ENCODE results near the gene PACSIN2.
"Not testable (repeated sequence)": the region's sequence is repeated elsewhere in the genome, so short reads cannot be mapped to it uniquely, and the experiment has no call there.

The PACSIN2 gene

GRCh38 chr22:42961810-42962209 is 53.1 kb downstream of the PACSIN2 start:
- no peaks in the 10 kb centered on the region for H3K36me3 ChIP-seq (ENCODE audit: control insufficient read depth in 1 of 2, insufficient read depth in 2 of 2, low read length in 2 of 2)
- H3K27ac ChIP-seq (ENCODE audit: low read length) = peak overlapping the region; percentile 34

GRCh38 chr22:42961400-42961690 is 53.6 kb downstream of the PACSIN2 start:
- H3K27me3 ChIP-seq (ENCODE audit: low read depth, low read length); H3K9me3 ChIP-seq (ENCODE audit: control insufficient read depth in 1 of 2, low read length in 2 of 2); H3K27ac ChIP-seq (ENCODE audit: low read length); H3K36me3 ChIP-seq (ENCODE audit: control insufficient read depth in 1 of 2, insufficient read depth in 2 of 2, low read length in 2 of 2); H3K4me3 ChIP-seq (ENCODE audit: low read depth in 1 of 2, low read length in 2 of 2): not testable (repeated sequence)
- peaks cover 30 to 58% of the 10 kb centered on the region in 2 donors for H3K4me1 ChIP-seq (ENCODE audit: control insufficient read depth in 1 of 2, insufficient read depth in 2 of 2, low read length in 2 of 2)

More at GRCh38 chr22:42961810-42962209, 53.1 kb downstream of the PACSIN2 start:
- peaks cover 30 to 61% of the 10 kb centered on the region in 2 donors for H3K4me1 ChIP-seq (ENCODE audit: control insufficient read depth in 1 of 2, insufficient read depth in 2 of 2, low read length in 2 of 2)
- H3K4me3 ChIP-seq (ENCODE audit: low read depth in 1 of 2, low read length in 2 of 2) = no peak overlapping the region
- no peaks in the 10 kb centered on the region for H3K27me3 ChIP-seq (ENCODE audit: low read depth, low read length)
- H3K9me3 ChIP-seq (ENCODE audit: control insufficient read depth in 1 of 2, low read length in 2 of 2) = no peaks in the 10 kb centered on the region

- Histone ChIP-seq H3K27ac (ENCODE audit: low read length) (peak overlapping the region; percentile 59), H3K9me3 (ENCODE audit: control insufficient read depth in 1 of 2, low read length in 2 of 2) (no peaks in the 10 kb centered on the region), H3K36me3 (ENCODE audit: control insufficient read depth in 1 of 2, insufficient read depth in 2 of 2, low read length in 2 of 2) (no peaks in the 10 kb centered on the region), H3K4me1 (ENCODE audit: control insufficient read depth in 1 of 2, insufficient read depth in 2 of 2, low read length in 2 of 2) (peaks cover 30 to 54% of the 10 kb centered on the region in 2 donors), H3K27me3 (ENCODE audit: low read depth, low read length) (no peaks in the 10 kb centered on the region), H3K4me3 (ENCODE audit: low read depth in 1 of 2, low read length in 2 of 2) (peak overlapping the region in 1 of 2 donors; percentile 4)
Observed at GRCh38 chr22:42960531-42961399, 54.2 kb downstream of the PACSIN2 start.

GRCh38 chr22:42959576-42960509 is 55.1 kb downstream of the PACSIN2 start:
- Histone ChIP-seq H3K27me3 (ENCODE audit: low read depth, low read length) (no peaks in the 10 kb centered on the region), H3K4me1 (ENCODE audit: control insufficient read depth in 1 of 2, insufficient read depth in 2 of 2, low read length in 2 of 2) (peaks cover 30 to 47% of the 10 kb centered on the region in 2 donors), H3K9me3 (ENCODE audit: control insufficient read depth in 1 of 2, low read length in 2 of 2) (no peaks in the 10 kb centered on the region), H3K4me3 (ENCODE audit: low read depth in 1 of 2, low read length in 2 of 2) (peak overlapping the region; percentile 7 to 45), H3K36me3 (ENCODE audit: control insufficient read depth in 1 of 2, insufficient read depth in 2 of 2, low read length in 2 of 2) (no peaks in the 10 kb centered on the region), H3K27ac (ENCODE audit: low read length) (peak overlapping the region; percentile 59)

GRCh38 chr22:42958937-42959336 is 56.0 kb downstream of the PACSIN2 start:
- Histone ChIP-seq H3K4me1 (ENCODE audit: control insufficient read depth in 1 of 2, insufficient read depth in 2 of 2, low read length in 2 of 2) (peaks cover 30 to 44% of the 10 kb centered on the region in 2 donors), H3K4me3 (ENCODE audit: low read depth in 1 of 2, low read length in 2 of 2) (peak overlapping the region; percentile 7 to 45)

GRCh38 chr22:42957958-42958357 is 57.0 kb downstream of the PACSIN2 start:
- no peaks in the 10 kb centered on the region for H3K9me3 ChIP-seq (ENCODE audit: control insufficient read depth in 1 of 2, low read length in 2 of 2)
- H3K36me3 ChIP-seq (ENCODE audit: control insufficient read depth in 1 of 2, insufficient read depth in 2 of 2, low read length in 2 of 2) = no peaks in the 10 kb centered on the region
- peaks cover 30 to 40% of the 10 kb centered on the region in 2 donors for H3K4me1 ChIP-seq (ENCODE audit: control insufficient read depth in 1 of 2, insufficient read depth in 2 of 2, low read length in 2 of 2)
- peak overlapping the region; percentile 48 for H3K27ac ChIP-seq (ENCODE audit: low read length)
- no peaks in the 10 kb centered on the region for H3K27me3 ChIP-seq (ENCODE audit: low read depth, low read length)
- H3K4me3 ChIP-seq (ENCODE audit: low read depth in 1 of 2, low read length in 2 of 2) = peak overlapping the region in 1 of 2 donors; percentile 18

More at GRCh38 chr22:42958937-42959336, 56.0 kb downstream of the PACSIN2 start:
- H3K27me3 ChIP-seq (ENCODE audit: low read depth, low read length) = no peaks in the 10 kb centered on the region
- no peaks in the 10 kb centered on the region for H3K36me3 ChIP-seq (ENCODE audit: control insufficient read depth in 1 of 2, insufficient read depth in 2 of 2, low read length in 2 of 2)
- peak overlapping the region; percentile 59 for H3K27ac ChIP-seq (ENCODE audit: low read length)
- H3K9me3 ChIP-seq (ENCODE audit: control insufficient read depth in 1 of 2, low read length in 2 of 2) = no peaks in the 10 kb centered on the region

GRCh38 chr22:42957544-42957943 is 57.4 kb downstream of the PACSIN2 start:
- Histone ChIP-seq H3K9me3 (ENCODE audit: control insufficient read depth in 1 of 2, low read length in 2 of 2) (no peaks in the 10 kb centered on the region), H3K27ac (ENCODE audit: low read length) (no peak overlapping the region), H3K36me3 (ENCODE audit: control insufficient read depth in 1 of 2, insufficient read depth in 2 of 2, low read length in 2 of 2) (no peaks in the 10 kb centered on the region), H3K4me1 (ENCODE audit: control insufficient read depth in 1 of 2, insufficient read depth in 2 of 2, low read length in 2 of 2) (peaks cover 30 to 37% of the 10 kb centered on the region in 2 donors), H3K4me3 (ENCODE audit: low read depth in 1 of 2, low read length in 2 of 2) (peak overlapping the region in 1 of 2 donors; percentile 18), H3K27me3 (ENCODE audit: low read depth, low read length) (no peaks in the 10 kb centered on the region)

GRCh38 chr22:42955848-42956247 is 59.1 kb downstream of the PACSIN2 start:
- Histone ChIP-seq H3K36me3 (ENCODE audit: control insufficient read depth in 1 of 2, insufficient read depth in 2 of 2, low read length in 2 of 2) (no peaks in the 10 kb centered on the region), H3K27me3 (ENCODE audit: low read depth, low read length) (no peaks in the 10 kb centered on the region), H3K4me1 (ENCODE audit: control insufficient read depth in 1 of 2, insufficient read depth in 2 of 2, low read length in 2 of 2) (peaks cover 22 to 33% of the 10 kb centered on the region in 2 donors), H3K9me3 (ENCODE audit: control insufficient read depth in 1 of 2, low read length in 2 of 2) (no peaks in the 10 kb centered on the region), H3K27ac (ENCODE audit: low read length) (no peak overlapping the region), H3K4me3 (ENCODE audit: low read depth in 1 of 2, low read length in 2 of 2) (no peak overlapping the region)

- H3K9me3 ChIP-seq (ENCODE audit: control insufficient read depth in 1 of 2, low read length in 2 of 2) = no peaks in the 10 kb centered on the region
- no peak overlapping the region for H3K27ac ChIP-seq (ENCODE audit: low read length)
- H3K4me3 ChIP-seq (ENCODE audit: low read depth in 1 of 2, low read length in 2 of 2) = no peak overlapping the region
- H3K36me3 ChIP-seq (ENCODE audit: control insufficient read depth in 1 of 2, insufficient read depth in 2 of 2, low read length in 2 of 2) = no peaks in the 10 kb centered on the region
- H3K27me3 ChIP-seq (ENCODE audit: low read depth, low read length) = no peaks in the 10 kb centered on the region
- peaks cover 15 to 33% of the 10 kb centered on the region in 2 donors for H3K4me1 ChIP-seq (ENCODE audit: control insufficient read depth in 1 of 2, insufficient read depth in 2 of 2, low read length in 2 of 2)
Observed at GRCh38 chr22:42955087-42955635, 59.8 kb downstream of the PACSIN2 start.

- H3K4me1 ChIP-seq (ENCODE audit: control insufficient read depth in 1 of 2, insufficient read depth in 2 of 2, low read length in 2 of 2) = peaks cover 8 to 27% of the 10 kb centered on the region in 2 donors
- not testable (repeated sequence) for H3K36me3 ChIP-seq (ENCODE audit: control insufficient read depth in 1 of 2, insufficient read depth in 2 of 2, low read length in 2 of 2); H3K27me3 ChIP-seq (ENCODE audit: low read depth, low read length); H3K4me3 ChIP-seq (ENCODE audit: low read depth in 1 of 2, low read length in 2 of 2); H3K9me3 ChIP-seq (ENCODE audit: control insufficient read depth in 1 of 2, low read length in 2 of 2); H3K27ac ChIP-seq (ENCODE audit: low read length)
Observed at GRCh38 chr22:42953751-42954150, 61.2 kb downstream of the PACSIN2 start.
